GM19351 (cell line): ENCODE measurements around the gene VDR.

Experiments
- ATAC-seq: cut with Tn5 transposase; IDR thresholded peaks from one replicate; pipeline ENCODE4 v1.9.1; 2021; ENCODE audit warnings: mild to moderate bottlenecking, moderate library complexity; ENCODE audit not compliant: unreplicated experiment

The VDR gene

GRCh38 chr12:47931187-47931586 is 26.4 kb upstream of the VDR start:
- ATAC-seq, result no peak

GRCh38 chr12:47930634-47931033 is 25.8 kb upstream of the VDR start:
- ATAC-seq, result no peak

- no peak for ATAC-seq
Measured at GRCh38 chr12:47927346-47927745, 22.6 kb upstream of the VDR start.

GRCh38 chr12:47921907-47922306 is 17.1 kb upstream of the VDR start:
- no peak for ATAC-seq

- no peak for ATAC-seq
Measured at GRCh38 chr12:47920913-47921312, 16.1 kb upstream of the VDR start.

GRCh38 chr12:47913081-47913480 is 8.3 kb upstream of the VDR start:
- ATAC-seq, result no peak

GRCh38 chr12:47912556-47912955 is 7.8 kb upstream of the VDR start:
- no peak for ATAC-seq

- no peak for ATAC-seq
Measured at GRCh38 chr12:47910981-47911380, 6.2 kb upstream of the VDR start.

- ATAC-seq, result no peak
Measured at GRCh38 chr12:47910486-47910885, 5.7 kb upstream of the VDR start.

GRCh38 chr12:47909839-47910465 is 5.2 kb upstream of the VDR start:
- no peak for ATAC-seq

GRCh38 chr12:47908738-47909137 is 3.9 kb upstream of the VDR start:
- ATAC-seq, result no peak

GRCh38 chr12:47907851-47908454 is 3.2 kb upstream of the VDR start:
- ATAC-seq, result no peak

- ATAC-seq, result no peak
Measured at GRCh38 chr12:47903927-47904712, 674 bp downstream of the VDR start.

GRCh38 chr12:47903151-47903611 is 1.6 kb downstream of the VDR start:
- no peak for ATAC-seq

- no peak for ATAC-seq
Measured at GRCh38 chr12:47902131-47902639, 2.6 kb downstream of the VDR start.

GRCh38 chr12:47901718-47902093 is 3.1 kb downstream of the VDR start:
- ATAC-seq, result no peak

GRCh38 chr12:47901063-47901717 is 3.6 kb downstream of the VDR start:
- no peak for ATAC-seq

GRCh38 chr12:47900131-47901062 is 4.4 kb downstream of the VDR start:
- peak; percentile 34 for ATAC-seq

GRCh38 chr12:47899466-47899865 is 5.3 kb downstream of the VDR start:
- no peak for ATAC-seq

GRCh38 chr12:47896633-47897032 is 8.2 kb downstream of the VDR start:
- no peak for ATAC-seq
